ENCODE results near the gene ASH1L.
"Not testable (repeated sequence)": the region's sequence is repeated elsewhere in the genome, so short reads cannot be mapped to it uniquely, and the experiment has no call there.

- TF ChIP-seq, protein P1, sequence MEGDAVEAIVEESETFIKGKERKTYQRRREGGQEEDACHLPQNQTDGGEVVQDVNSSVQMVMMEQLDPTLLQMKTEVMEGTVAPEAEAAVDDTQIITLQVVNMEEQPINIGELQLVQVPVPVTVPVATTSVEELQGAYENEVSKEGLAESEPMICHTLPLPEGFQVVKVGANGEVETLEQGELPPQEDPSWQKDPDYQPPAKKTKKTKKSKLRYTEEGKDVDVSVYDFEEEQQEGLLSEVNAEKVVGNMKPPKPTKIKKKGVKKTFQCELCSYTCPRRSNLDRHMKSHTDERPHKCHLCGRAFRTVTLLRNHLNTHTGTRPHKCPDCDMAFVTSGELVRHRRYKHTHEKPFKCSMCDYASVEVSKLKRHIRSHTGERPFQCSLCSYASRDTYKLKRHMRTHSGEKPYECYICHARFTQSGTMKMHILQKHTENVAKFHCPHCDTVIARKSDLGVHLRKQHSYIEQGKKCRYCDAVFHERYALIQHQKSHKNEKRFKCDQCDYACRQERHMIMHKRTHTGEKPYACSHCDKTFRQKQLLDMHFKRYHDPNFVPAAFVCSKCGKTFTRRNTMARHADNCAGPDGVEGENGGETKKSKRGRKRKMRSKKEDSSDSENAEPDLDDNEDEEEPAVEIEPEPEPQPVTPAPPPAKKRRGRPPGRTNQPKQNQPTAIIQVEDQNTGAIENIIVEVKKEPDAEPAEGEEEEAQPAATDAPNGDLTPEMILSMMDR (IDR thresholded peaks at IDR 0.05), result not testable (repeated sequence)
- not testable (repeated sequence) for TF ChIP-seq POLR2A (IDR thresholded peaks at IDR 0.05)
Observed at GRCh38 chr1:155583846-155584245, 21.2 kb upstream of the ASH1L start.
